Ovary (tissue), 9 donors: ENCODE data around the gene MAP1B. TPM values are rescaled to one million over a fixed set of nuclear protein-coding genes. Genes with fewer than 3 reads are reported as not detected.

Source experiments
- DNase-seq, 5 donors: peaks; one replicate each; pipeline ENCODE4 v3.0.0-alpha.2; 2019 to 2020
- H3K27ac ChIP-seq, 2 donors: fragments of 200-600 bp; one replicate each; pipeline versions ENCODE4 v1.5.1 to v1.8.0; 2019 to 2022
- H3K27me3 ChIP-seq: fragments of 200-600 bp; one replicate; pipeline ENCODE4 v1.8.0; 2022
- H3K36me3 ChIP-seq: fragments of 200-600 bp; sonication (generic); one replicate; pipeline ENCODE4 v1.5.1; 2019
- H3K4me1 ChIP-seq: one replicate; pipeline ENCODE4 v1.8.1; 2013; ENCODE audit warnings: mild to moderate bottlenecking, moderate library complexity; ENCODE audit not compliant: insufficient read depth
- H3K4me3 ChIP-seq: fragments of 200-600 bp; sonication (generic); one replicate; pipeline ENCODE4 v1.5.1; 2017
- H3K9me3 ChIP-seq, 2 donors: fragments of 200-600 bp in 1 of 2; sonication (generic) in 1 of 2; one replicate each; pipeline versions ENCODE4 v1.5.1 to v1.8.1; 2013 to 2019; ENCODE audit warnings: mild to moderate bottlenecking in 1 of 2, moderate library complexity in 1 of 2
- CTCF ChIP-seq, 3 donors: fragments of 450-650 bp in 2 of 3; fragments of 200-600 bp in 1 of 3; IDR thresholded peaks; one replicate each; pipeline versions ENCODE4 v1.5.1 to v1.8.0; 2016 to 2022; ENCODE audit warnings: antibody characterized with exemption in 3 of 3, mild to moderate bottlenecking in 1 of 3
- EP300 ChIP-seq: sonication (generic); formaldehyde crosslinking; IDR thresholded peaks from one replicate; pipeline ENCODE4 v1.6.1; 2017; ENCODE audit warnings: antibody characterized with exemption
- POLR2A ChIP-seq: fragments of 450-650 bp; IDR thresholded peaks from one replicate; pipeline ENCODE4 v1.6.1; 2017; ENCODE audit warnings: antibody characterized with exemption, mild to moderate bottlenecking, moderate library complexity
- WGBS, 3 donors: extraction: QIAGEN DNeasy Blood & Tissue Kit in 1 of 3; methylation state at CpG; one replicate each; pipeline versions ENCODE4 v1.1.5 to v1.1.7; 2013 to 2017; 5-methylcytosine and 5-hydroxymethylcytosine counted together
- intact Hi-C, 4 donors: fragments of 100-400 bp; cut with DNase I; formaldehyde crosslinking; loops; one replicate each; pipeline versions ENCODE4 v1.11.0 to v1.15.1; 2022 to 2023
- polyA plus RNA-seq, 2 donors: library from polyadenylated mRNA; stranded (reverse); fragments of 200-250 nt in 1 of 2; fragments of 350-450 nt in 1 of 2; fragmentation: Illumina TruSeq in 1 of 2; extraction: RNeasy Lipid Tissue Mini Kit (QIAGEN cat#74804) in 1 of 2; gene quantifications; one replicate each; pipeline ENCODE4 v1.2.3, GENCODE V29; 2013 to 2014
- total RNA-seq, 7 donors: library from RNA; depleted of rRNA in 2 of 7; stranded (reverse); fragments of >200 nt in 2 of 7; fragmentation: NEBNext Ultra II Directional in 3 of 7; extraction: Animal tissue kit (Norgen Biotek cat#: 25700) in 3 of 7; gene quantifications; one replicate each; pipeline versions ENCODE4 v1.1.0 to v1.2.4, GENCODE V29; 2016 to 2023
- donor health status: DM: no; HTN: no; CAD: no; lungs with moderate emphysema.
- donor health status: DM: no; HTN: no; CAD: no.
- donor health status: Bipolar disorder and iron deficiency.
- donor health status: DM: yes; HTN: yes; CAD: no.
- donor health status: DM: no; HTN: no; CAD: no.
- donor health status: DM: yes; HTN: yes; CAD: no.

The MAP1B gene
- total and polyA plus RNA-seq, 9 donors: 4.4 to 126 (median 47.7) TPM

GRCh38 chr5:72146056-72146455 lies 38.8 kb downstream of the MAP1B start:
- no peaks in the 10 kb centered on the region for H3K36me3 ChIP-seq
- no peak overlapping the region for H3K27ac ChIP-seq
- no peaks in the 10 kb centered on the region for H3K27me3 ChIP-seq
- no peaks in the 10 kb centered on the region for H3K9me3 ChIP-seq
- DNase-seq: no peak
- peaks cover 14% of the 10 kb centered on the region for H3K4me1 ChIP-seq
- no peak for TF ChIP-seq POLR2A
- TF ChIP-seq EP300: no peak
- TF ChIP-seq CTCF (IDR thresholded peaks at IDR 0.05): no peak
- intact Hi-C loops: loop anchor here in 2 of 4 donors (10.0 kb wide), 2 partner anchors 69 to 1349 kb away; partner anchors contain the start of gene BTF3 (in 1 of the 2)
- WGBS, 3 donors: 86 to 96% (median 91%) methylated on average over 3 of the region's 3 CpGs
- no peak overlapping the region for H3K4me3 ChIP-seq

GRCh38 chr5:72147569-72147968 lies 40.3 kb downstream of the MAP1B start:
- intact Hi-C loops: loop anchor here in 2 of 4 donors (10.0 kb wide), 2 partner anchors 67 to 1347 kb away; partner anchors contain the start of gene BTF3 (in 1 of the 2)
- Histone ChIP-seq H3K9me3 (no peaks in the 10 kb centered on the region), H3K27me3 (no peaks in the 10 kb centered on the region), H3K4me3 (no peak overlapping the region), H3K36me3 (no peaks in the 10 kb centered on the region), H3K27ac (no peak overlapping the region), H3K4me1 (peaks cover 4% of the 10 kb centered on the region)
- no peak for DNase-seq
- TF ChIP-seq CTCF (IDR thresholded peaks at IDR 0.05): no peak
- TF ChIP-seq POLR2A: no peak
- no peak for TF ChIP-seq EP300
- 80 to 93% (median 88%) methylated on average over 4 of the region's 4 CpGs for WGBS, 3 donors

GRCh38 chr5:72149742-72150141 lies 42.5 kb downstream of the MAP1B start:
- TF ChIP-seq POLR2A (no peak), EP300 (no peak), CTCF (IDR thresholded peaks at IDR 0.05) (no peak)
- Histone ChIP-seq H3K27ac (no peak overlapping the region), H3K9me3 (no peaks in the 10 kb centered on the region), H3K36me3 (no peaks in the 10 kb centered on the region), H3K4me3 (no peak overlapping the region), H3K4me1 (no peaks in the 10 kb centered on the region), H3K27me3 (no peaks in the 10 kb centered on the region)
- WGBS, 3 donors: 87 to 99% (median 92%) methylated on average over 2 of the region's 2 CpGs
- intact Hi-C loops: loop anchor here in 2 of 4 donors (10.0 kb wide), 2 partner anchors 65 to 1345 kb away; partner anchors contain the start of gene BTF3 (in 1 of the 2)
- no peak for DNase-seq

GRCh38 chr5:72151169-72151568 lies 43.9 kb downstream of the MAP1B start:
- no peaks in the 10 kb centered on the region for H3K36me3 ChIP-seq
- TF ChIP-seq CTCF (IDR thresholded peaks at IDR 0.05) (no peak), EP300 (no peak), POLR2A (no peak)
- H3K4me3 ChIP-seq: no peak overlapping the region
- no peaks in the 10 kb centered on the region for H3K4me1 ChIP-seq
- no peak overlapping the region for H3K27ac ChIP-seq
- H3K9me3 ChIP-seq: no peaks in the 10 kb centered on the region
- no peaks in the 10 kb centered on the region for H3K27me3 ChIP-seq
- intact Hi-C loops: no loop called here
- no peak for DNase-seq
